H1 (cell line): ENCODE data around the gene NIM1K.

ENCODE experiments used
- CHD1 ChIP-seq: IDR thresholded peaks from 2 replicates; pipeline ENCODE4 v1.6.1; 2012; ENCODE audit warnings: low read depth, low read length, improper control_type of control experiment
- CREB1 ChIP-seq: IDR thresholded peaks from 2 replicates; pipeline ENCODE4 v1.6.1; 2012; ENCODE audit warnings: inconsistent platforms
- EGR1 ChIP-seq: IDR thresholded peaks from 2 replicates; pipeline ENCODE4 v1.6.1; 2011; ENCODE audit warnings: low read depth, low read length, borderline replicate concordance
- EP300 ChIP-seq, 2 experiments: IDR thresholded peaks; 1 replicate in 1 of 2; 2 replicates in 1 of 2; pipeline ENCODE4 v1.6.1; 2011 to 2012; ENCODE audit warnings: low read depth in 2 of 2, low read length in 2 of 2, mild to moderate bottlenecking in 2 of 2, borderline replicate concordance in 1 of 2, inconsistent platforms in 1 of 2, moderate library complexity in 1 of 2
- EZH2 ChIP-seq: fragments of 200-600 bp; sonication (generic); IDR thresholded peaks from 2 replicates; pipeline ENCODE4 v1.7.1; 2012; ENCODE audit warnings: low read depth, mild to moderate bottlenecking, moderate library complexity, low read length, inconsistent platforms; ENCODE audit not compliant: severe bottlenecking
- KDM5A ChIP-seq: fragments of 200-600 bp; IDR thresholded peaks from 2 replicates; pipeline ENCODE4 v1.7.1; 2012; ENCODE audit warnings: mild to moderate bottlenecking, low read length, inconsistent platforms, mixed read lengths
- NANOG ChIP-seq: IDR thresholded peaks from 2 replicates; pipeline ENCODE4 v1.6.1; 2011; ENCODE audit warnings: low read length, low read depth, mild to moderate bottlenecking, inconsistent platforms; ENCODE audit not compliant: insufficient read depth, poor library complexity, severe bottlenecking
- PHF8 ChIP-seq: fragments of 200-600 bp; sonication (generic); conservative IDR thresholded peaks from 2 replicates; pipeline ENCODE4 v1.7.1; 2012; ENCODE audit warnings: low read depth, mild to moderate bottlenecking, inconsistent platforms, low read length, moderate library complexity
- POLR2A ChIP-seq, 2 experiments: IDR thresholded peaks; 1 replicate in 1 of 2; 2 replicates in 1 of 2; pipeline ENCODE4 v1.6.1; 2011; ENCODE audit warnings: low read depth in 2 of 2, low read length in 2 of 2, mild to moderate bottlenecking in 2 of 2; ENCODE audit errors: control extremely low read depth in 1 of 2
- POLR2AphosphoS5 ChIP-seq: IDR thresholded peaks from 2 replicates; pipeline ENCODE4 v1.6.1; 2011; ENCODE audit warnings: low read depth, low read length
- RAD21 ChIP-seq, 2 experiments: IDR thresholded peaks in 1 of 2; conservative IDR thresholded peaks in 1 of 2; 2 replicates each; pipeline ENCODE4 v1.6.1; 2011; ENCODE audit warnings: low read depth in 2 of 2, low read length in 2 of 2, improper control_type of control experiment in 1 of 2, inconsistent platforms in 1 of 2, mild to moderate bottlenecking in 1 of 2, moderate library complexity in 1 of 2
- SP1 ChIP-seq: IDR thresholded peaks from 2 replicates; pipeline ENCODE4 v1.6.1; 2011; ENCODE audit warnings: low read depth, low read length
- ZNF274 ChIP-seq: IDR thresholded peaks from 2 replicates; pipeline ENCODE4 v1.7.0; 2012; ENCODE audit warnings: low read length, borderline replicate concordance; ENCODE audit errors: extremely low read depth
- TF ChIP-seq, protein P1 (sequence below), 3 experiments: IDR thresholded peaks; 1 replicate in 2 of 3; 2 replicates in 1 of 3; pipeline versions ENCODE4 v1.5.1 to v1.6.1; 2011; ENCODE audit warnings: low read length in 3 of 3, mild to moderate bottlenecking in 3 of 3, inconsistent platforms in 2 of 3, low read depth in 1 of 3, moderate library complexity in 1 of 3; ENCODE audit not compliant: insufficient read depth in 1 of 3; ENCODE audit errors: control extremely low read depth in 1 of 3

DNA sequence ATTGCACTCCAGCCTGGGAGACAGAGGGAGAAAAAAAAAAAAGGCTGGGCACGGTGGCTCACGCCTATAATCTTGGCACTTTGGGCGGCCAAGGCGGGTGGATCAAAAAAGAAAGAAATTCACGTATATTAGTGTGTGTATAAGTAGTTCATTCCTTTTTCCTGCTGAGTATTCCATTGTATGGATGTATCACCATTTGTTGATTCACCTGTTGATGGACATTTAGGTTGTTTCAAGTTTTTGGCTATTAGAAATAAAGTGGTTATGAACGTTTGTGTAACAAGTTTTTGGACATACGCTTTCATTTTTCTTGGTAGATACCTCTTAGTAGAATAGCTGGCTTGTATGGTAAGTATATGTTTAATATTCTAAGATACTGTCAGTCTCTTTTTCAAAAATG lies 42.8 kb upstream of the NIM1K start:
- TF ChIP-seq KDM5A (no peak), EP300 (IDR thresholded peaks at IDR 0.05; ENCODE audit: borderline replicate concordance in 1 of 2, low read depth in 2 of 2, low read length in 2 of 2) (no peak), RAD21 (IDR thresholded peaks at IDR 0.05 in 1 of 2, conservative IDR thresholded peaks at IDR 0.05 in 1 of 2; ENCODE audit: low read depth in 2 of 2, low read length in 2 of 2) (no peak), NANOG (no peak), ZNF274 (no peak), SP1 (no peak), EZH2 (no peak), POLR2AphosphoS5 (no peak), POLR2A (IDR thresholded peaks at IDR 0.05; ENCODE audit: control extremely low read depth in 1 of 2, low read depth in 2 of 2, low read length in 2 of 2) (no peak), PHF8 (no peak), CHD1 (no peak), EGR1 (no peak), CREB1 (no peak)
- TF ChIP-seq, protein P1, sequence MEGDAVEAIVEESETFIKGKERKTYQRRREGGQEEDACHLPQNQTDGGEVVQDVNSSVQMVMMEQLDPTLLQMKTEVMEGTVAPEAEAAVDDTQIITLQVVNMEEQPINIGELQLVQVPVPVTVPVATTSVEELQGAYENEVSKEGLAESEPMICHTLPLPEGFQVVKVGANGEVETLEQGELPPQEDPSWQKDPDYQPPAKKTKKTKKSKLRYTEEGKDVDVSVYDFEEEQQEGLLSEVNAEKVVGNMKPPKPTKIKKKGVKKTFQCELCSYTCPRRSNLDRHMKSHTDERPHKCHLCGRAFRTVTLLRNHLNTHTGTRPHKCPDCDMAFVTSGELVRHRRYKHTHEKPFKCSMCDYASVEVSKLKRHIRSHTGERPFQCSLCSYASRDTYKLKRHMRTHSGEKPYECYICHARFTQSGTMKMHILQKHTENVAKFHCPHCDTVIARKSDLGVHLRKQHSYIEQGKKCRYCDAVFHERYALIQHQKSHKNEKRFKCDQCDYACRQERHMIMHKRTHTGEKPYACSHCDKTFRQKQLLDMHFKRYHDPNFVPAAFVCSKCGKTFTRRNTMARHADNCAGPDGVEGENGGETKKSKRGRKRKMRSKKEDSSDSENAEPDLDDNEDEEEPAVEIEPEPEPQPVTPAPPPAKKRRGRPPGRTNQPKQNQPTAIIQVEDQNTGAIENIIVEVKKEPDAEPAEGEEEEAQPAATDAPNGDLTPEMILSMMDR (IDR thresholded peaks at IDR 0.05; ENCODE audit: control extremely low read depth in 1 of 3, insufficient read depth in 1 of 3, low read depth in 1 of 3, low read length in 3 of 3) = no peak
